ENCODE measurements around the gene CNPY1.

The CNPY1 gene

GRCh38 chr7:155452505-155453295, 93.7 kb downstream of the CNPY1 start:
- no peak for DNase-seq

DNA sequence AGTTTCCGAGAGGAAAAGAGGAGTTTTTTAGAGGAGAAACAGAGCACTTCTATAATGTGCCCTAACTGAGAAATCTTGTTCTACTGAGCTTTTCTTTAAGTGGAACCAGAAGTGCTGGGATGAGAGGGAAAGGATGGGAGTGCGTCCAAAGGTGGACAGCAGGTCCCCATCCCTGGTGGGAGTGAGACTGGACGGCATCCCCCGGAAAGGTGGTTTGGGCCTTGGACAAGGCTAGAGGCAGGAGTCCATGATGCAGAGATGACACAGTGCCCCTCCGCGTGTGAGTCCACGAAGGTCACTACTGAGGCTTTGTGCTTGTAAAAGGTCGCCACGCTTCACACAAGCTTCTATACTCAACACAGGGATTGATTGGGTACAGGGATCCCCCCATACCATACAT, 94.5 kb downstream of the CNPY1 start:
- DNase-seq, result no peak
